ENCODE data around the gene OR2H1. TPM values are rescaled to one million over a fixed set of nuclear protein-coding genes. Genes with fewer than 3 reads are reported as not detected.
A peak's percentile ranks its signal among the peaks of the same experiment; 100 is the strongest.

OR2H1 gene
- total and polyA plus RNA-seq, 9 of the 15 experiments (the other 6 are each of a cell fraction or from before 2014, with no cell fraction given), result not detected

DNA sequence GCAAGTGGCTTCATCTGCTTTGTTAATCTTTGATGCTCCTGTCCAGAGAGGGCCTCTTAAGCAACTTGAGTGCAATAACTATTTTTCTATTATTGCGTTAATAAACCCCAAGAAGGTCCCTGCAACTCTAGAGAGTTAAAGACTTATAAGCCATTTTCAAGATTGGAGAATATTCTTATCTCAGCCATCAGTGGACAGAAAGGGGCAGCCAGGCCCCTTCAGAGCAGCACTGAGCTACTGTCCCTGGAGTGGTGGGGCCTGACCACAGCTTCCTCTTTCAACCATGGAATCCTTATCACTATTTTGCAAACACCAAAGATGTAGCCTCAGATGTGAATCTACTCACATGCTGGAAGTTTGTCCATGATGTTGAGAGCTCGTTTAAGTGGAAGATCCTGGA is 33.6 kb downstream of the OR2H1 start (continued):
- TF ChIP-seq, protein P1, sequence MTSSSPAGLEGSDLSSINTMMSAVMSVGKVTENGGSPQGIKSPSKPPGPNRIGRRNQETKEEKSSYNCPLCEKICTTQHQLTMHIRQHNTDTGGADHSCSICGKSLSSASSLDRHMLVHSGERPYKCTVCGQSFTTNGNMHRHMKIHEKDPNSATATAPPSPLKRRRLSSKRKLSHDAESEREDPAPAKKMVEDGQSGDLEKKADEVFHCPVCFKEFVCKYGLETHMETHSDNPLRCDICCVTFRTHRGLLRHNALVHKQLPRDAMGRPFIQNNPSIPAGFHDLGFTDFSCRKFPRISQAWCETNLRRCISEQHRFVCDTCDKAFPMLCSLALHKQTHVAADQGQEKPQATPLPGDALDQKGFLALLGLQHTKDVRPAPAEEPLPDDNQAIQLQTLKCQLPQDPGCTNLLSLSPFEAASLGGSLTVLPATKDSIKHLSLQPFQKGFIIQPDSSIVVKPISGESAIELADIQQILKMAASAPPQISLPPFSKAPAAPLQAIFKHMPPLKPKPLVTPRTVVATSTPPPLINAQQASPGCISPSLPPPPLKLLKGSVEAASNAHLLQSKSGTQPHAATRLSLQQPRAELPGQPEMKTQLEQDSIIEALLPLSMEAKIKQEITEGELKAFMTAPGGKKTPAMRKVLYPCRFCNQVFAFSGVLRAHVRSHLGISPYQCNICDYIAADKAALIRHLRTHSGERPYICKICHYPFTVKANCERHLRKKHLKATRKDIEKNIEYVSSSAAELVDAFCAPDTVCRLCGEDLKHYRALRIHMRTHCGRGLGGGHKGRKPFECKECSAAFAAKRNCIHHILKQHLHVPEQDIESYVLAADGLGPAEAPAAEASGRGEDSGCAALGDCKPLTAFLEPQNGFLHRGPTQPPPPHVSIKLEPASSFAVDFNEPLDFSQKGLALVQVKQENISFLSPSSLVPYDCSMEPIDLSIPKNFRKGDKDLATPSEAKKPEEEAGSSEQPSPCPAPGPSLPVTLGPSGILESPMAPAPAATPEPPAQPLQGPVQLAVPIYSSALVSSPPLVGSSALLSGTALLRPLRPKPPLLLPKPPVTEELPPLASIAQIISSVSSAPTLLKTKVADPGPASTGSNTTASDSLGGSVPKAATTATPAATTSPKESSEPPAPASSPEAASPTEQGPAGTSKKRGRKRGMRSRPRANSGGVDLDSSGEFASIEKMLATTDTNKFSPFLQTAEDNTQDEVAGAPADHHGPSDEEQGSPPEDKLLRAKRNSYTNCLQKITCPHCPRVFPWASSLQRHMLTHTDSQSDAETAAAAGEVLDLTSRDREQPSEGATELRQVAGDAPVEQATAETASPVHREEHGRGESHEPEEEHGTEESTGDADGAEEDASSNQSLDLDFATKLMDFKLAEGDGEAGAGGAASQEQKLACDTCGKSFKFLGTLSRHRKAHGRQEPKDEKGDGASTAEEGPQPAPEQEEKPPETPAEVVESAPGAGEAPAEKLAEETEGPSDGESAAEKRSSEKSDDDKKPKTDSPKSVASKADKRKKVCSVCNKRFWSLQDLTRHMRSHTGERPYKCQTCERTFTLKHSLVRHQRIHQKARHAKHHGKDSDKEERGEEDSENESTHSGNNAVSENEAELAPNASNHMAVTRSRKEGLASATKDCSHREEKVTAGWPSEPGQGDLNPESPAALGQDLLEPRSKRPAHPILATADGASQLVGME (CRISPR knock-in tag; IDR thresholded peaks at IDR 0.05), result no peak
- TF ChIP-seq ZNF764 (CRISPR knock-in tag; IDR thresholded peaks at IDR 0.05; ENCODE audit: low read depth) (no peak), HNRNPH1 (optimal IDR thresholded peaks at IDR 0.05; ENCODE audit: low read depth, low read length) (no peak), DDX20 (tag; IDR thresholded peaks at IDR 0.05; ENCODE audit: low read depth) (peak; percentile 36; the same call in 1 of the 2 replicates), GATAD2A (IDR thresholded peaks at IDR 0.05) (no peak), POLR3A (IDR thresholded peaks at IDR 0.05; ENCODE audit: borderline replicate concordance, extremely low read depth, insufficient read depth, insufficient read length) (no peak), SP2 (IDR thresholded peaks at IDR 0.05; ENCODE audit: extremely low read depth, low read depth, low read length, poor library complexity, severe bottlenecking) (no peak), ZNF324 (CRISPR knock-in tag; IDR thresholded peaks at IDR 0.05) (no peak), ZNF146 (CRISPR knock-in tag; IDR thresholded peaks at IDR 0.05; ENCODE audit: unreplicated experiment) (no peak), HDGF (IDR thresholded peaks at IDR 0.05) (no peak), IRF2 (CRISPR knock-in tag; IDR thresholded peaks at IDR 0.05) (no peak), XRCC5 (IDR thresholded peaks at IDR 0.05; ENCODE audit: low read depth, low read length) (no peak), BCOR (IDR thresholded peaks at IDR 0.05) (no peak), ID3 (CRISPR knock-in tag; IDR thresholded peaks at IDR 0.05) (no peak), ID3 (tag; IDR thresholded peaks at IDR 0.05) (no peak)
- TF ChIP-seq, protein P2, sequence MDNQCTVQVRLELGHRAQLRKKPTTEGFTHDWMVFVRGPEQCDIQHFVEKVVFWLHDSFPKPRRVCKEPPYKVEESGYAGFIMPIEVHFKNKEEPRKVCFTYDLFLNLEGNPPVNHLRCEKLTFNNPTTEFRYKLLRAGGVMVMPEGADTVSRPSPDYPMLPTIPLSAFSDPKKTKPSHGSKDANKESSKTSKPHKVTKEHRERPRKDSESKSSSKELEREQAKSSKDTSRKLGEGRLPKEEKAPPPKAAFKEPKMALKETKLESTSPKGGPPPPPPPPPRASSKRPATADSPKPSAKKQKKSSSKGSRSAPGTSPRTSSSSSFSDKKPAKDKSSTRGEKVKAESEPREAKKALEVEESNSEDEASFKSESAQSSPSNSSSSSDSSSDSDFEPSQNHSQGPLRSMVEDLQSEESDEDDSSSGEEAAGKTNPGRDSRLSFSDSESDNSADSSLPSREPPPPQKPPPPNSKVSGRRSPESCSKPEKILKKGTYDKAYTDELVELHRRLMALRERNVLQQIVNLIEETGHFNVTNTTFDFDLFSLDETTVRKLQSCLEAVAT (IDR thresholded peaks at IDR 0.05), result no peak
- TF ChIP-seq, protein P3, sequence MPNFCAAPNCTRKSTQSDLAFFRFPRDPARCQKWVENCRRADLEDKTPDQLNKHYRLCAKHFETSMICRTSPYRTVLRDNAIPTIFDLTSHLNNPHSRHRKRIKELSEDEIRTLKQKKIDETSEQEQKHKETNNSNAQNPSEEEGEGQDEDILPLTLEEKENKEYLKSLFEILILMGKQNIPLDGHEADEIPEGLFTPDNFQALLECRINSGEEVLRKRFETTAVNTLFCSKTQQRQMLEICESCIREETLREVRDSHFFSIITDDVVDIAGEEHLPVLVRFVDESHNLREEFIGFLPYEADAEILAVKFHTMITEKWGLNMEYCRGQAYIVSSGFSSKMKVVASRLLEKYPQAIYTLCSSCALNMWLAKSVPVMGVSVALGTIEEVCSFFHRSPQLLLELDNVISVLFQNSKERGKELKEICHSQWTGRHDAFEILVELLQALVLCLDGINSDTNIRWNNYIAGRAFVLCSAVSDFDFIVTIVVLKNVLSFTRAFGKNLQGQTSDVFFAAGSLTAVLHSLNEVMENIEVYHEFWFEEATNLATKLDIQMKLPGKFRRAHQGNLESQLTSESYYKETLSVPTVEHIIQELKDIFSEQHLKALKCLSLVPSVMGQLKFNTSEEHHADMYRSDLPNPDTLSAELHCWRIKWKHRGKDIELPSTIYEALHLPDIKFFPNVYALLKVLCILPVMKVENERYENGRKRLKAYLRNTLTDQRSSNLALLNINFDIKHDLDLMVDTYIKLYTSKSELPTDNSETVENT (CRISPR knock-in tag; IDR thresholded peaks at IDR 0.05), result no peak
- TF ChIP-seq, protein P4, sequence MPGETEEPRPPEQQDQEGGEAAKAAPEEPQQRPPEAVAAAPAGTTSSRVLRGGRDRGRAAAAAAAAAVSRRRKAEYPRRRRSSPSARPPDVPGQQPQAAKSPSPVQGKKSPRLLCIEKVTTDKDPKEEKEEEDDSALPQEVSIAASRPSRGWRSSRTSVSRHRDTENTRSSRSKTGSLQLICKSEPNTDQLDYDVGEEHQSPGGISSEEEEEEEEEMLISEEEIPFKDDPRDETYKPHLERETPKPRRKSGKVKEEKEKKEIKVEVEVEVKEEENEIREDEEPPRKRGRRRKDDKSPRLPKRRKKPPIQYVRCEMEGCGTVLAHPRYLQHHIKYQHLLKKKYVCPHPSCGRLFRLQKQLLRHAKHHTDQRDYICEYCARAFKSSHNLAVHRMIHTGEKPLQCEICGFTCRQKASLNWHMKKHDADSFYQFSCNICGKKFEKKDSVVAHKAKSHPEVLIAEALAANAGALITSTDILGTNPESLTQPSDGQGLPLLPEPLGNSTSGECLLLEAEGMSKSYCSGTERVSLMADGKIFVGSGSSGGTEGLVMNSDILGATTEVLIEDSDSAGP (CRISPR knock-in tag; IDR thresholded peaks at IDR 0.05), result no peak
